COLO668 (cell line): ENCODE data around the gene SELENOT.

Experiments used
- DNase-seq: peaks from one replicate; lab custom pipeline; 2025; ENCODE audit not compliant: unreplicated experiment; lab: John Stamatoyannopoulos, UW

The SELENOT gene

DNA sequence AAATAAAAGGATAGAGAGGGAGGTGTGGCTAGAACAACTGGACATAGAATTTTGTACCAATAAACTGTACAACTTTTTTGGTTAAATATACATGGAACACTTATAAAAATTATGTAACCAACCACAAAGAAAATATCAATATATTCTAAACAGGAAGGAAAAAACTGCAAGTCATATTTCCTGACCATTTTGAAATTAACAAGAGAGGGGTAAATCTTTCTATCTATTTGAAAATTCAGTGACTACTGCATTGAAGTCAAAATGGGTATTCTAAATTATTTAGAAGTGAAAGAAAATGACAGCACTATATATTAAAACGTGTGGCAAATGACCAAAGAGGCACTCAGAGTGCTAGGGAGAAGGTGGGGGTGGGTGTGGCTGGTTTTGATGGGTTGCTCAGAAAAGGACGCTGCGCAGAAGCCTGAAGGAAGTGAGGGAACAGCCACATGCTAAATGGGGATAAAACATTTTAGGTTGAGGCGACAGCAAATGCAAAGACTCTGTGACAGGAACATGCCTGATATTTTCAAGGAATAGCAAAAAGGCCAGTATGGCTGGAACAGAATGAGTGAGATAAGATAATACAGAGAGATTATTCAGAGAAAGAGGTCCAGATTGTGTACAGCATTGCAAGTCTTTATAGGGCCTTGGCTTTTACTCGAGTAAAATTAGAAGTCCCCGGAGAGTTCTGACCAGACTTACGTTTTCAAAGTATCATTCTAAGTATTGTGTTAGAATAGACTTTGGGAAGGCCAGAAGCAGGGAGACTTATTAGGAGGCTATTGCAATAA lies 59.5 kb downstream of the SELENOT start:
- no peak for DNase-seq

DNA sequence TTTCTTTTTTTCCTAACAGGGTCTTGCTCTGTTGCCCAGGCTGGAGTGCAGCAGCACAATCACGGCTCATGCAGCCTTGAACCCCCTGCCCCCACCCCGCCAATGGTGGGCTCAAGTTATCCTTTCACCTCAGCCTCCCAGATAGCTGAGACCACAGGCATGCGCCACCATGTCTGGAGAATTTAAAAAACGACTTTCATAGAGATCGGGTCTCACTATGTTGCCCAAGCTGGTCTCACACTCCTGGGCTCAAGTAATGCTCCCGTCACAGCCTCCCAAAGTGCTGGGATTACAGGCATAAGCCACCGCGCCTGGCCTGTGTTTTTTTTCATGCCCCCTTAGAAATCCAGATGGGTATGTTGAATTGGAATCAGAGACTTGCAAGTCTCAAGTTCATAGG lies 60.3 kb downstream of the SELENOT start:
- no peak for DNase-seq

DNA sequence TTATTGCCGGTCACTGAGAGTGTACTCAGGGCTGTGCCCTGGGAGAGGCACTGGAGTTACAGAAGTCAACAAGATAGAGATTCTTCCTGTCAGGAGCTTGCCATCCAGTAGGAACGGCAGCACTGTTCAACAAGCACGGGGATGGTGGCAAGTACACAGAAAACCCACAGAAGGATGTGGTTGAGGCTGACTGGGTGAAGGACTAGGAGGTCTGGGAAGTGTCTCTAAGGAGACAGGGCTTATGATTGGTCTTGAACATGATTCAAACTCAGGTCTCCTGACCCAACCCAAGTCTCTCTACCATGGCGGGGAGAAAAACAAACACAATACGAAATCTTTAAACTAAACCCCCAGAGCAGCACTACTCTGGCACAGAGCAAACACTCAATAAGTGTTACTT lies 63.0 kb downstream of the SELENOT start:
- DNase-seq, result no peak

GRCh38 chr3:150673966-150674365 lies 70.8 kb downstream of the SELENOT start:
- DNase-seq, result no peak

- no peak for DNase-seq
Measured at GRCh38 chr3:150675587-150675986, 72.5 kb downstream of the SELENOT start.
